SK-N-SH (cell line): ENCODE measurements around the gene CREB3L4. TPM values are rescaled to one million over a fixed set of nuclear protein-coding genes. Genes with fewer than 3 reads are reported as not detected.

ENCODE experiments used
- CTCF ChIA-PET: fragments of 300-600, 350-600 bp; formaldehyde crosslinking; extraction: SDS; loops from one replicate; lab custom pipeline; 2021; lab: Yijun Ruan, JAX
- POLR2A ChIA-PET: fragments of 350-600 bp; sonication (Branson Sonifier 250); formaldehyde crosslinking; extraction: SDS; loops from one replicate; lab custom pipeline; 2020; ENCODE audit warnings: antibody characterized with exemption, inconsistent platforms; lab: Yijun Ruan, JAX
- DNase-seq: peaks from one replicate; pipeline ENCODE4 v3.0.0; 2012
- H2AFZ ChIP-seq: fragments of 200-600 bp; sonication (generic); 2 replicates; pipeline ENCODE4 v1.8.1; 2016; ENCODE audit warnings: antibody characterized with exemption, mild to moderate bottlenecking, low read depth
- H3F3A ChIP-seq: fragments of 200-600 bp; sonication (generic); replicated peaks from 2 replicates; pipeline ENCODE3; 2016; ENCODE audit warnings: antibody characterized with exemption, mild to moderate bottlenecking; ENCODE audit not compliant: insufficient read depth
- H3K27ac ChIP-seq, 2 experiments: fragments of 200-500 bp in 1 of 2; fragments of 200-600 bp in 1 of 2; sonication (Bioruptor generic) in 1 of 2; sonication (generic), shearing (Covaris generic) in 1 of 2; 2 replicates each; pipeline versions ENCODE4 v1.5.1 to v1.6.1; 2014 to 2016; ENCODE audit warnings: low read depth in 2 of 2, inconsistent platforms in 1 of 2, low read length in 1 of 2, mild to moderate bottlenecking in 1 of 2, mixed read lengths in 1 of 2
- H3K27me3 ChIP-seq: fragments of 200-600 bp; sonication (generic), shearing (Covaris generic); 2 replicates; pipeline ENCODE4 v1.6.1; 2016; ENCODE audit warnings: mixed run types; ENCODE audit not compliant: insufficient read depth
- H3K36me3 ChIP-seq, 2 experiments: fragments of 200-500 bp in 1 of 2; fragments of 200-600 bp in 1 of 2; sonication (Bioruptor generic) in 1 of 2; sonication (generic) in 1 of 2; replicated peaks in 1 of 2; 2 replicates each; pipeline versions ENCODE3 to v1.5.1; 2014 to 2016; ENCODE audit warnings: low read length in 1 of 2, mild to moderate bottlenecking in 1 of 2; ENCODE audit not compliant: insufficient read depth in 2 of 2, control insufficient read depth in 1 of 2
- H3K4me1 ChIP-seq, 2 experiments: fragments of 200-500 bp in 1 of 2; fragments of 200-600 bp in 1 of 2; sonication (Bioruptor generic) in 1 of 2; sonication (generic), shearing (Covaris generic) in 1 of 2; 2 replicates each; pipeline versions ENCODE4 v1.5.1 to v1.6.1; 2014 to 2016; ENCODE audit warnings: low read depth in 1 of 2, low read length in 1 of 2, mixed run types in 1 of 2; ENCODE audit not compliant: insufficient read depth in 2 of 2, control insufficient read depth in 1 of 2
- H3K4me2 ChIP-seq: fragments of 200-600 bp; sonication (generic), shearing (Covaris generic); 2 replicates; pipeline ENCODE4 v1.6.1; 2017; ENCODE audit warnings: mixed run types
- H3K4me3 ChIP-seq, 2 experiments: fragments of 200-500 bp in 1 of 2; fragments of 200-600 bp in 1 of 2; sonication (Bioruptor generic) in 1 of 2; sonication (generic), shearing (Covaris generic) in 1 of 2; 2 replicates each; pipeline versions ENCODE4 v1.5.1 to v1.8.1; 2014 to 2016; ENCODE audit warnings: low read depth in 2 of 2, inconsistent platforms in 1 of 2, low read length in 1 of 2, mild to moderate bottlenecking in 1 of 2, mixed read lengths in 1 of 2, moderate library complexity in 1 of 2
- H3K79me2 ChIP-seq: fragments of 200-600 bp; sonication (generic); 2 replicates; pipeline ENCODE4 v1.8.1; 2017; ENCODE audit warnings: mild to moderate bottlenecking; ENCODE audit not compliant: insufficient read depth
- H3K9ac ChIP-seq: fragments of 200-600 bp; sonication (generic); 2 replicates; pipeline ENCODE4 v1.6.1; 2017; ENCODE audit warnings: mixed run types
- H3K9me2 ChIP-seq: fragments of 200-600 bp; sonication (generic); 2 replicates; pipeline ENCODE4 v1.6.1; 2017; ENCODE audit warnings: mixed run types
- H3K9me3 ChIP-seq: fragments of 200-600 bp; sonication (generic); 2 replicates; pipeline ENCODE4 v1.6.1; 2017; ENCODE audit warnings: mixed run types, mild to moderate bottlenecking, moderate library complexity
- H4K20me1 ChIP-seq: fragments of 200-600 bp; sonication (generic); 2 replicates; pipeline ENCODE4 v1.6.1; 2017; ENCODE audit warnings: mild to moderate bottlenecking, mixed run types; ENCODE audit not compliant: insufficient read depth
- CHD2 ChIP-seq: fragments of 150-350 bp; IDR thresholded peaks from 2 replicates; pipeline ENCODE4 v1.6.1; 2018; ENCODE audit warnings: low read length; ENCODE audit not compliant: partially characterized antibody
- ELF1 ChIP-seq: IDR thresholded peaks from 2 replicates; pipeline ENCODE4 v1.4.0; 2012
- FOSL2 ChIP-seq: IDR thresholded peaks from 2 replicates; pipeline ENCODE4 v1.4.0; 2012; ENCODE audit warnings: low read depth, mild to moderate bottlenecking, moderate library complexity, borderline replicate concordance
- FOXJ3 ChIP-seq: sonication (generic); formaldehyde crosslinking; IDR thresholded peaks from 2 replicates; pipeline ENCODE4 v1.5.1; 2020; ENCODE audit warnings: mild to moderate bottlenecking, missing genetic modification reagents
- FOXM1 ChIP-seq: IDR thresholded peaks from 2 replicates; pipeline ENCODE4 v1.4.0; 2012; ENCODE audit warnings: low read depth, mild to moderate bottlenecking
- GATA2 ChIP-seq: sonication (generic); formaldehyde crosslinking; IDR thresholded peaks from 2 replicates; pipeline ENCODE4 v1.5.0; 2020; ENCODE audit warnings: mild to moderate bottlenecking, missing genetic modification reagents
- MXI1 ChIP-seq: IDR thresholded peaks from 2 replicates; pipeline ENCODE4 v1.6.1; 2012; ENCODE audit warnings: mild to moderate bottlenecking, low read depth, low read length, improper control_type of control experiment
- NFIC ChIP-seq: IDR thresholded peaks from 2 replicates; pipeline ENCODE4 v1.4.0; 2012; ENCODE audit warnings: borderline replicate concordance
- RCOR1 ChIP-seq: fragments of 150-350 bp; IDR thresholded peaks from 2 replicates; pipeline ENCODE4 v1.6.1; 2017; ENCODE audit warnings: antibody characterized with exemption, low read length
- RXRA ChIP-seq: IDR thresholded peaks from 2 replicates; pipeline ENCODE4 v1.4.0; 2012; ENCODE audit warnings: low read depth, mild to moderate bottlenecking, borderline replicate concordance
- SIN3A ChIP-seq: IDR thresholded peaks from 2 replicates; pipeline ENCODE4 v1.6.1; 2012; ENCODE audit warnings: low read depth, mild to moderate bottlenecking, low read length, moderate library complexity, borderline replicate concordance
- SMC3 ChIP-seq: IDR thresholded peaks from 2 replicates; pipeline ENCODE4 v1.6.1; 2012; ENCODE audit warnings: low read depth, low read length, improper control_type of control experiment
- WGBS: methylation state at CpG from one replicate; pipeline ENCODE4 v1.1.6; 2017; ENCODE audit warnings: low lambda C conversion rate; 5-methylcytosine and 5-hydroxymethylcytosine counted together
- polyA plus RNA-seq, 3 experiments: library from polyadenylated mRNA; depleted of rRNA; stranded (reverse); fragments of >200 nt; gene quantifications; 2 replicates each; pipeline ENCODE4 v1.2.3, GENCODE V29; 2012
- TF ChIP-seq, protein P1 (sequence below): IDR thresholded peaks from 2 replicates; pipeline ENCODE4 v1.6.1; 2012; ENCODE audit warnings: mild to moderate bottlenecking, low read depth, low read length, moderate library complexity
- TF ChIP-seq, protein P2 (sequence below): IDR thresholded peaks from 2 replicates; pipeline ENCODE4 v1.4.0; 2012; ENCODE audit warnings: low read depth, borderline replicate concordance
- TF ChIP-seq, protein P3 (sequence below): IDR thresholded peaks from 2 replicates; pipeline ENCODE4 v1.4.0; 2012; ENCODE audit warnings: low read depth, borderline replicate concordance
- TF ChIP-seq, protein P4 (sequence below): fragments of 150-350 bp; IDR thresholded peaks from 2 replicates; pipeline ENCODE4 v1.6.1; 2016; ENCODE audit warnings: mild to moderate bottlenecking, low read depth, low read length

Gene CREB3L4
- polyA plus RNA-seq, 1 of the 3 experiments (the other 2 are of a cell fraction), result 12.8 TPM

DNA sequence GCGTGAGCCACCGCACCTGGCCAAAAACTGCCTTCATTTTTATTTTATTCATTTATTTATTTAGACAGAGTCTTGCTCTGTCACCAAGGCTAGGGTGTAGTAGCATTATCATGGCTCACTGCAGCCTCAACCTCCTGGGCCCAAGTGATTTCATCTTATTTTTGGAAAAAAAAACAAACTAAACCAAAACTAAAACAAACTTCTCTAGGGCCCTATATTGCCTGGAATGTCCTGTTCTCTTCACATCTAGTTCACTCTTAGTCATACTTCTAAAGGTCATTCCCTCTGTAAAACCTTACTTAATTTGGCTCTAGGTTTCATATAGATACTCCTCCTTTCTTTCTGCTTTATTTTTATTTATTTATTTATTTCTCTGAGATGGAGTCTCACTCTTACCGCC, 38.4 kb downstream of the CREB3L4 start:
- no peak overlapping the region for H3K27ac ChIP-seq
- no peaks in the 10 kb centered on the region for H3K9me2 ChIP-seq
- H3K9me3 ChIP-seq, result no peaks in the 10 kb centered on the region
- no peak overlapping the region for H3K4me3 ChIP-seq
- CTCF ChIA-PET, result no interaction called here
- no peak overlapping the region for H3K9ac ChIP-seq
- no peaks in the 10 kb centered on the region for H3K36me3 ChIP-seq
- H3K27me3 ChIP-seq, result no peaks in the 10 kb centered on the region
- H3K79me2 ChIP-seq, result no peaks in the 10 kb centered on the region
- DNase-seq, result no peak
- 100% methylated on average over 3 of the region's 3 CpGs for WGBS
- no peaks in the 10 kb centered on the region for H4K20me1 ChIP-seq
- no peak overlapping the region for H3K4me2 ChIP-seq
- H2AFZ ChIP-seq, result no peak overlapping the region
- no peak for TF ChIP-seq RXRA
- TF ChIP-seq, protein P1, sequence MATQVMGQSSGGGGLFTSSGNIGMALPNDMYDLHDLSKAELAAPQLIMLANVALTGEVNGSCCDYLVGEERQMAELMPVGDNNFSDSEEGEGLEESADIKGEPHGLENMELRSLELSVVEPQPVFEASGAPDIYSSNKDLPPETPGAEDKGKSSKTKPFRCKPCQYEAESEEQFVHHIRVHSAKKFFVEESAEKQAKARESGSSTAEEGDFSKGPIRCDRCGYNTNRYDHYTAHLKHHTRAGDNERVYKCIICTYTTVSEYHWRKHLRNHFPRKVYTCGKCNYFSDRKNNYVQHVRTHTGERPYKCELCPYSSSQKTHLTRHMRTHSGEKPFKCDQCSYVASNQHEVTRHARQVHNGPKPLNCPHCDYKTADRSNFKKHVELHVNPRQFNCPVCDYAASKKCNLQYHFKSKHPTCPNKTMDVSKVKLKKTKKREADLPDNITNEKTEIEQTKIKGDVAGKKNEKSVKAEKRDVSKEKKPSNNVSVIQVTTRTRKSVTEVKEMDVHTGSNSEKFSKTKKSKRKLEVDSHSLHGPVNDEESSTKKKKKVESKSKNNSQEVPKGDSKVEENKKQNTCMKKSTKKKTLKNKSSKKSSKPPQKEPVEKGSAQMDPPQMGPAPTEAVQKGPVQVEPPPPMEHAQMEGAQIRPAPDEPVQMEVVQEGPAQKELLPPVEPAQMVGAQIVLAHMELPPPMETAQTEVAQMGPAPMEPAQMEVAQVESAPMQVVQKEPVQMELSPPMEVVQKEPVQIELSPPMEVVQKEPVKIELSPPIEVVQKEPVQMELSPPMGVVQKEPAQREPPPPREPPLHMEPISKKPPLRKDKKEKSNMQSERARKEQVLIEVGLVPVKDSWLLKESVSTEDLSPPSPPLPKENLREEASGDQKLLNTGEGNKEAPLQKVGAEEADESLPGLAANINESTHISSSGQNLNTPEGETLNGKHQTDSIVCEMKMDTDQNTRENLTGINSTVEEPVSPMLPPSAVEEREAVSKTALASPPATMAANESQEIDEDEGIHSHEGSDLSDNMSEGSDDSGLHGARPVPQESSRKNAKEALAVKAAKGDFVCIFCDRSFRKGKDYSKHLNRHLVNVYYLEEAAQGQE, result no peak
- no peak for TF ChIP-seq MXI1
- peaks cover 4% of the 10 kb centered on the region for H3F3A ChIP-seq
- 0 out of 4 replicates have a peak, but pooled peaks cover 0 to 6% of the 10 kb centered on the region in 2 experiments for H3K4me1 ChIP-seq
- POLR2A ChIA-PET, result no interaction called here

DNA sequence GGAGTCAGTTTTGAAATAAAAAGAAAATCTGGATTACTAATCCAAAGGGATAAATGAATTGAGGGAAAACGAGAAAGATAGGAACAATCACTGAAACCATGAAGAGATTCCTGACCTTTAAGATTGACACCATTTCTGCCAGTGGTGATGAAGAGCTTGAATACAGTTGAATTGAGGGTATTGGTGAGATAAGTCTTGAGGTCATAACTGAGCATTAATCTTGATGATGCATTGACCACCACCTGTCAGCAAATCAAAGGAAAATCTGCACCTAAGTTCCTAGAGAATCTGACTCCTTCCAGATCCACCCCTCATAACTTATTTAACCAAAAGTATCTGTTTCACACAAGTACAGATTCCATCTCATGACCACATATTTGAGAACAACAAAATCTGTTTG, 44.4 kb downstream of the CREB3L4 start:
- Histone ChIP-seq H3K79me2 (no peaks in the 10 kb centered on the region), H3K4me3 (no peak overlapping the region), H3K9me3 (no peaks in the 10 kb centered on the region), H3K4me2 (no peak overlapping the region), H4K20me1 (no peaks in the 10 kb centered on the region), H3K27ac (no peak overlapping the region), H3K36me3 (no peaks in the 10 kb centered on the region), H3K27me3 (no peaks in the 10 kb centered on the region), H3K4me1 (no peaks in the 10 kb centered on the region), H3K9me2 (no peaks in the 10 kb centered on the region), H3K9ac (no peak overlapping the region), H2AFZ (no peak overlapping the region), H3F3A (no peaks in the 10 kb centered on the region)
- no peak for DNase-seq
- ChIA-PET CTCF (no interaction called here), POLR2A (no interaction called here)
- WGBS, result 15% methylated on average over 1 of the region's 1 CpG
- TF ChIP-seq, protein P1, result no peak
- TF ChIP-seq RXRA, result no peak
- no peak for TF ChIP-seq GATA2 (CRISPR knock-in tag)
- TF ChIP-seq RCOR1, result no peak
- TF ChIP-seq, protein P2, sequence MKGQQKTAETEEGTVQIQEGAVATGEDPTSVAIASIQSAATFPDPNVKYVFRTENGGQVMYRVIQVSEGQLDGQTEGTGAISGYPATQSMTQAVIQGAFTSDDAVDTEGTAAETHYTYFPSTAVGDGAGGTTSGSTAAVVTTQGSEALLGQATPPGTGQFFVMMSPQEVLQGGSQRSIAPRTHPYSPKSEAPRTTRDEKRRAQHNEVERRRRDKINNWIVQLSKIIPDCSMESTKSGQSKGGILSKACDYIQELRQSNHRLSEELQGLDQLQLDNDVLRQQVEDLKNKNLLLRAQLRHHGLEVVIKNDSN, result no peak
- TF ChIP-seq CHD2, result no peak
- TF ChIP-seq, protein P3, sequence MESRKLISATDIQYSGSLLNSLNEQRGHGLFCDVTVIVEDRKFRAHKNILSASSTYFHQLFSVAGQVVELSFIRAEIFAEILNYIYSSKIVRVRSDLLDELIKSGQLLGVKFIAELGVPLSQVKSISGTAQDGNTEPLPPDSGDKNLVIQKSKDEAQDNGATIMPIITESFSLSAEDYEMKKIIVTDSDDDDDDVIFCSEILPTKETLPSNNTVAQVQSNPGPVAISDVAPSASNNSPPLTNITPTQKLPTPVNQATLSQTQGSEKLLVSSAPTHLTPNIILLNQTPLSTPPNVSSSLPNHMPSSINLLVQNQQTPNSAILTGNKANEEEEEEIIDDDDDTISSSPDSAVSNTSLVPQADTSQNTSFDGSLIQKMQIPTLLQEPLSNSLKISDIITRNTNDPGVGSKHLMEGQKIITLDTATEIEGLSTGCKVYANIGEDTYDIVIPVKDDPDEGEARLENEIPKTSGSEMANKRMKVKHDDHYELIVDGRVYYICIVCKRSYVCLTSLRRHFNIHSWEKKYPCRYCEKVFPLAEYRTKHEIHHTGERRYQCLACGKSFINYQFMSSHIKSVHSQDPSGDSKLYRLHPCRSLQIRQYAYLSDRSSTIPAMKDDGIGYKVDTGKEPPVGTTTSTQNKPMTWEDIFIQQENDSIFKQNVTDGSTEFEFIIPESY, result no peak
- TF ChIP-seq NFIC, result no peak
- no peak for TF ChIP-seq FOXM1
- no peak for TF ChIP-seq MXI1
- TF ChIP-seq SMC3, result no peak
- no peak for TF ChIP-seq SIN3A
- no peak for TF ChIP-seq FOXJ3 (CRISPR knock-in tag)
- no peak for TF ChIP-seq ELF1
- TF ChIP-seq, protein P4, sequence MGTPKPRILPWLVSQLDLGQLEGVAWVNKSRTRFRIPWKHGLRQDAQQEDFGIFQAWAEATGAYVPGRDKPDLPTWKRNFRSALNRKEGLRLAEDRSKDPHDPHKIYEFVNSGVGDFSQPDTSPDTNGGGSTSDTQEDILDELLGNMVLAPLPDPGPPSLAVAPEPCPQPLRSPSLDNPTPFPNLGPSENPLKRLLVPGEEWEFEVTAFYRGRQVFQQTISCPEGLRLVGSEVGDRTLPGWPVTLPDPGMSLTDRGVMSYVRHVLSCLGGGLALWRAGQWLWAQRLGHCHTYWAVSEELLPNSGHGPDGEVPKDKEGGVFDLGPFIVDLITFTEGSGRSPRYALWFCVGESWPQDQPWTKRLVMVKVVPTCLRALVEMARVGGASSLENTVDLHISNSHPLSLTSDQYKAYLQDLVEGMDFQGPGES, result no peak
- no peak for TF ChIP-seq FOSL2
